ENCODE measurements around the gene HS1BP3.

HS1BP3 gene

DNA sequence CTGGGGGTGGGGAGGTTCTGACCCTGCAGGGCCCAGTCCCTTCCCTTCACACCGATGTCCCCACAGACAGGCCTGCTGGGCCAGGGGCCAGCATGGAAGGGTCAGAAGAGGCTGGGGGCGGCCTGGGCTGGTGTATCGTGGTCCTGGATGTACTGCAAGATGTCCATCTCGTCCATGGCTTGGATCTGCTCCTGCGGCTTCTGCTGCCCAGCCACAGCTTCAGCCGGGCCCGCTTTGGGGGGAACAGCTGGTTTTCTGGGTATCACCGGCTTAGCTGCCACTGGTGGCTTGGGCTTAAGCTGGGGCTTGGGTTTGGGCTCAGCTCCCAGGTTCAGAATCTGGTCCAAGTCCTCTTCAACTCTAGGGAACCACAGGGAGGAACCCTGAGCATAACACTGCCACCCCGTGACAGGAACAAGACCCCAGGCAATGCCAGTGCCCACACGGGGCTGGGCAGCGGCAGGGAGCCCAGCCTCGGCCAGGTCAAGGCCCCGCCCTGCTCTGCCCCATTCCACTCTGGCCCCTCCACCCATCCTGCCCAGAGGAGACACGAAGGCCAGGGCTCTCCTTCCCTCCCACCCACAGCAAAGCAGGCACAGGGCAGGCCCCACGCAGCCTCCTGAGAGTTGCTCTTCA, 31.9 kb downstream of the HS1BP3 start:
- no peak for DNase-seq (ENCODE audit: low read depth in 2 of 2)

DNA sequence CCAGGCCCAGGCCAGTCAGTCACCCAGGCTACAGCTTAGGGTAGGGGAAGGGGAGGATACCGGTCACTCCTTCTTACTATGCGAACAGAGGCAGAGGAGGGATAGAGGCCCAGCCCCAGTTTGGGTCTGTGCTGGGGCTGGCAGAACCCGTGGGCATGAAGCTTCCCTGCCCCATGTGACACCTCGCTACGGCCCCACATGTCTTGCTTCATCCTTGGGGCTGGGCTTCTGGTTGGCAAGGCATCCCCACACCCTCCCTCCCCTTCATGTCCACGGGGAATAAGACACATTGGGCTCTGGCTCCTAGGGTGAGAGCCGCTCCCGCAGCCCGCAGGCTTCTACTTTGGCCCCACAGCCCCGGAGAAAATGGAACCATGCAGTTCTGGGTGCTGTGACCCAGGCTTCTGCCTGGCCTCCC, 32.4 kb downstream of the HS1BP3 start:
- DNase-seq (ENCODE audit: low read depth in 2 of 2), result no peak

DNA sequence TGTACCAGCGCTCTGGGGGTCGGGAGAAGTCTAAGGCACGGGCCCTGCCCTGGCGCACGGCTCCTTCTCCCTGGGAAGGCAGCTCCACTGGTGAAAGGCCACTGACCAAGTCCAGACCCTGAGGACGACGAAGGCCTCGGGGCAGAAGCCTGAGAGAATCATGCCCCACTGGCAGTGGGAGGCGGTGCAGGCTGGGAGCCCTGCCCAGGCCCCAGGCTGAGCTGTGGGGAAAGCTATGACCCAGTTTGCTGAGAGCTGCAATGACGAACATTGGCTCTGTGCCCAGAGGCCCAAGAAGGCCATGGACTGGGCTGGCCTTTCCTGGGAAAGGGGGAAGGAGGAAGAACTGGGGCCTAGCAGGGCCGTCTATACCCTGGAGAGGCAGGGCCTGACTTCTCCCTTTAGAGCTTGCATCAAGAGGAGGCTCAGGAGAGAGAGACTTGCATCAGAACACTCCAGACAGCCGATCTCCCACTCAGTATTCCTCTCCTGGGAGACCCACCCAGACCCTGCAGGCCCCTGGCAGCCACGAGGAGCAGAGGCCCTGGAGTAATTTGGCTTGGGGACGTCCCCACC, 32.9 kb downstream of the HS1BP3 start:
- no peak for DNase-seq (ENCODE audit: low read depth in 2 of 2)

DNA sequence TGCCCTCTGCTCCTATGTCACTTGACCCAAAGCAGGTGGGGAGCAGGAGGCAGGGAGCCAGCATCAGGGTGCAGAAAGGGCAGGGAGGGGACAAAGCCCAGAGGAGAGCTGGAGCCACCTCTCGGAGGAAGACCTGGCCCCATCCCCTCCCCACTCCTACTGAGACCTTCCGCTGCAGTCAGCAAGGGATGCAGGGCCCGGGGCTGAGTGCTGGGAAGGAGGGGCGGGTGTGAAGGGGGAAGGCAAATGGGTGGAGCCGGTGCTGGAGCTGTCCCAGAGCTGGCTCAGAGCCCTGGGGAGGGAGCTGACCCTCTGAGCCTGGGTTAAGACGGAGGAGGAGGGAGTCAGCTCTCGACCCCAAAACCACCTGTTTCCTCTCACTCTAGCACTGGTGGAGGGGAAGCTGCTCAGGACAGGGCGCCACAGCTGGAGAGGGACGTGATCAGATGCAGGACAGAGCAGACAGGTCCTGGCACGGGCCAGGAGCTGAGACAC, 33.8 kb downstream of the HS1BP3 start:
- no peak for DNase-seq (ENCODE audit: low read depth in 2 of 2)

DNA sequence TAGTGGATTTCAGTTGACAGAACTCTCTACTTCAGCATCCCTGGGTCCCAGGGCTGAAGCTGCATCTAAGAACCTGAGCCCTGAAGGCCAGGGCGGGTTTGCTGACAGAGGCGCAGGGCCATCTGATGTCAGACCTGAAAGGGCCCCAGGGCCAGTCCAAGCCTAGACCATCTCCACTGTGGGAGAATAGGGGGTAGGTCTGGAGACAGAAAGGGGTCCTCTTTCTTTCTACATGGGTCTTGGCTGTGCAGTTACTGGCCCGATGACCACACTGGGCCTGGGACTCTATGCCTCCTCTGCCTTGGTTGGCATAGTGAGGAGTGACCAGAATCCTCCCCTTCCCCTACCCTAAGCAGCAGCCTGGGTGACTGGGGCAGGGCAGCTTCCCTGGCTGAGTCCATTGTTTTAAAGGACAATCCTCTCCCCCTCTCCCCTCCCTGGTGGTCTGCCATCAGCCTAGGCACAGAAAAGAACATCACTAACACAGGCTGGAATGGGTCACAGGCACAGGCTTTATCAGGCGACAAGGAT, 34.5 kb downstream of the HS1BP3 start:
- DNase-seq (ENCODE audit: low read depth in 2 of 2), result no peak

DNA sequence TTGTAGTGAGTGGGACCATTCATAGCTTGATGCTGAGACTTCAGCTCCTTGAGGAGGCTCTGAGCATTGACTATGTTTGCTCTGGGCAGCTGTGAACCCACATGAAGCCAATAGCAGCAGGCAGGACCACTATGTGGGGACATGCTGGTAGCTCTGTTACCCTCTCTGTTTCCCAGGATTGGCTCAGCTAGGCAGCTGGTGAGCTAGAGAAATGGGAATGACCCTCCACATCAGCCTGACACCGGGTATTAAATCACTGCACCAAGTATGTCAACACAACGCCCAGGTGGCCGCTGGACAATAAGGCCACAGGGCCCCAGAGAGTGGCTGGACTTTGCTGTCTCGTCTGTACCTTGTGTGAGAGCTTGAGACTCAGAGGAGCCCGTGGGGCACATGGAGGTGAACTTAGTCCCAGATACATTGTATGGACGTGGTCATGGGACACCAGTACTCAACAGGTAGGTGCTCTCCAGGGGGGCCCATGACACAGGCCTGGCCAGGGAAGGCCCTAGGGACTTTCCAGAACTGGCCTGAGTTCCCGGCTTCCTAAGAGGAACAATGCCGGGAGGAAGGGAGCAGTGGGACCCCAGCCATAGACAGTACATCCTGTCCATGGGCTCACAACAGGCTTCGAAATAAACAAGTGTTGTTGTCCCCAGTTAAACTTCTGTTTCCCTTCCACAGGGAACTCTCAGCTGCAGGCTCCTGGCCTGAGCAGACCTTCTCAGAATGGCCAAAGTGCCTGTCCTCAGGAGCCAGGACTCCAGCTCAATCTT, 35.2 kb downstream of the HS1BP3 start:
- no peak for DNase-seq (ENCODE audit: low read depth in 2 of 2)

DNA sequence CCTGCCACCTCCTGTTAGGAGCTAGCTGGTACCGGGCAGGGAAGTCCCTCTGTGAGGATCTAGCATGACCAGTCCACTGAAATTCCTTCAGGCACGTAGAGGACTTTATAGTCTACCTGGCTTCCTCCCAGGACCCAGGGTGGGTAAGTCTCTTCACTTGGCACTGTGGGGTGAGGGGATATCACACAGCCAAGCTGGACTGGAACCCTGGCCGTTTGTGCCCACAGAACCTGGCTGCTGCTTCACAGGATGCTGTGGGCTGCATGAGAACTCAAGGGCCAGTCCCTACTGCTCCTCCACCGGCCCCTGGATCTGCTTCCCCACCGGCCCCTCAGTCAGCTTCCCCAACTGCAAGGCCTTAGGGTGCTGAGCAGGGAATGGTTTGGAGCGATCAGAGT, 35.8 kb downstream of the HS1BP3 start:
- DNase-seq (ENCODE audit: low read depth in 2 of 2), result no peak

DNA sequence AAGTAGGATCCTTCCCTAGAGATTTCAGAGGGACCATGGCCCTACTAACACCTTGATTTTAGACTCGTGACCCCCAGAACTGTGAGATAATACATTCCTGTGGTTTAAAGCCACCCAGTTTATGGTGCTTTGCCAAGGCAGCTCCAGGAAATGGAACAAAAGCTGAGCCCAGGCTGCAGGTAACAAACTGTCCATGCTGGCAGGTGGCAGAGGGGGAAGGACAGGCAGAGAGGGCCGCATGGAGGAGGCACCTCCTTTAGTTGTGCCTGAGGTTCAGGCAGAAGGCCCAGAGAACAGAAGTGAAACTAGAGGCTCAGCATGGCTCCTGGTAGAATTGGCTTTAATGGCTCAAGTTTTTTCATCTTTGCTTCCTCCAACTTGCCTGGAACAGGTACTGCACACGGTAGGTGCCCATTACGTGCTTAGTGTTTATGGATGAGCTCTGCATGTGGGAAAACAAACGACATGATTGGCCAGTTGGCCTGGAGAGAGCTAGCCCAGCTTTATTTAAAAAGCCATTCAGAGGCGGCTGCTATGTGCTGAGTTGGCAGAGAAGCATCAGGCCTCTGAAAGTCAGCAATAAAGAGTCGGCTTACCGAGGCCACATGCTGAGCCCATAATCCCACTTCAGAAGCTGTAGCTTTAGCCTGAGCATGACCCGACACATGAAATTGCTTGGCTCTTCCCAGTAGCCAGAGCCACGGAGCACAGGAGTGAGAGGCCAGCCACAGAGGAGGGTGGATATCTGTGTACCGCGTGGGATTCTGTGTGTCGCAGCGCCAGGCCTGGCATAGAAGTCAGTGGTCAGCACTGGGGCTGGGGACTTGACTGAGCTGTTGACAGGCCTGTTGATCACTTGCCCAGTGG, 36.5 kb downstream of the HS1BP3 start:
- no peak for DNase-seq (ENCODE audit: low read depth in 2 of 2)

DNA sequence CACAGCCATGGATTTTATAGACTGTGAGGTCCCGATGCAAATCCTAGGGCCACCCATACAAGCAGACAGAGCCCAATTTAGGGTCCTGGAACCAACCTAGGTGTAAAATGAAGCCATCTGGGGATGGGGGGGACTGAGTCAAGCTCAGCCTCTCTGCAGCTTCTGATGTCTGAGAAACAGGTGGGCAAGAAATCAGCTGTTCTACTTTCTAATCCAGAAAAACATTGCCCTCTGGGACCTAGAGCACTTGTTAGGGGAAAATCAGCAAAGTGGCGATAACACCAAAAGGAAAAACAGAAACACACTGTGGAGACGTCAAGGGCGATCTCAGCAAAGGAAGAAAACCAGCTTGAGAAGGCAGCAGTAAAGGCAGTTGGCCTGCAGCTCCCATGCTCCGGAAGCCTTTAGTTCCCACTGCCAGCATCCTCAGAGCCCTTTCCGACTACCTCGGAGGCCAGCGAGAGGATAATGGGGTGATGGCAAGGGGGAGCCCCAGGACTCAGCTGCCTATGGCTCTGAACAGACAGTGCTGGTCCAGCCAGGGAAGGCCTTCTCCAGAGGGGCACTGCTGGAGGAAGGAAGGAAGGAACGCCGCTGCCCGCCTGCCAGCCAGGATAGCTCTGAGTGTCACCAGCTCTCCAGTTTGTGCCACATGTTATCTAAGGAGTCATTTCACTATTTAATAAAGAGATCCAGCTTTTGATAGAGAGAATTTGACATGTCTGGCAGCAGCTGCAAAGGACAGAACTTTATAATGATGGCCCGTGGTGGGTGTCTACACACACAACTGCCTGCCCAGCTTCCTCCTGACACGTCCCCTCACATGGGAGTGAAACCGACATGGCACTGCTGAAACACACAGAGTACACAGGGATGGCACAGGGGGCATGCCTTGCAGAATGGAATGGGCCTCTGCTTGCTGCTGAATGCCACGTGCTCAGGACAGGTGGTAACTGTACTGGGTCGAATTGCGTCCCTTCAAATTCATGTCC, 37.7 kb downstream of the HS1BP3 start:
- no peak for DNase-seq (ENCODE audit: low read depth in 2 of 2)

DNA sequence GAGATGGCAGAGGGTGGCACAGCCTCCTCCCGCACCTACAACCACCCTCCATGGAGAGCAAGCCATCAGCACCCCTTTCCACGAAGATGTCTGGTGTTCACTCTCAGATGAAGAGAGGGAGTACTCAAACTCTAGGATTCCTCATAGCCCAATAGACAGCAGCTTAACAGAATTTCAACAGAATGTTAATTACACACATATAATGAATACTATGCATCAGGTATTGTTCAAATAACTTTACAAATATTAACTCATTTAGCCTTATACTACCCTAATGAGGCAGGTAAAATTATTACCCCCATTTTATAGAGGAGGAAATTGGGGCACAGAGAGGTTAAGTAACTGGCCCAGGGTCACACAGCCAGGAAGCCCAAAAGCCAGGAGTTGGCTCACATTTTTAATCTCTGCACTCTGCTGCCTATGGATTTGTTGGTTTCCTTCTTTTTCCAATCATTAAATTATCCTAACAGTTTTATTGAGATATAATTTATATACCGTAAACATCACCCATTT, 39.0 kb downstream of the HS1BP3 start:
- DNase-seq (ENCODE audit: low read depth in 2 of 2), result no peak

DNA sequence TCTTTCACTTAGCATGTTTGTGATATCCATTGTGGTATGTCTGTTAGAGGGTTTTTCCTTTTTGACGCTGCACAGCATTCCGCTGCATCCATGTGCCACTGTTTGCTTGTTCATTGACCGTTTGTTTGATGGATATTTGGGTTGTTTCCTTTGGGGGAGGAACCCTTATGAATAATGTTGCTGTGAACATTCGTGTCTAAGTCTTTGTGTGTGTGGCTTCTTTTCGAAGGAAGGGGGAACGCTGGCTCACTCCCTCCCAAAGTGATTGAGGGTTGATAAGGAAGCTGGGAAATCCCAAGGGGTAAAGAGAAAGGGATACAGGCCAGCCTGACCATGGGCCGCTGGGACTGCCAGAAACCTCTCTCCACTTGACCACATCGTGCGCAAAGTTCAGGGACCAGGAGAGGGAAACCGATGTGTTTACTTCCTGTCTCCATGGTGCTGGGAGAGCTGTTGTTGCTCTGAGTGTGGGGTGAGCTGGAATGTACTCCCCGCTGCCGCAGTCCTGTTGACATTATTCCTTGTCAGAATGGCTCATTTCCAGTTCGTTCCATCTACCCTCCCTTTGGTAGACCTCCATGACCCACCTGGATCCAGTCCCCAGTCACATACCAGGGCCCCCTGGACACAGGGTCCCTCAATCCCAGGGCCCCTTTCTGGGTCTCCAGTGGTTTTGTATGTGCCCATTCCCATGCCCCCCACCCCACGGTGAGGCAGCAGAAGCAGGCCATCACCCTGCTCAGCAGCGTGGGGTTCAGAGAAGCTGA, 39.6 kb downstream of the HS1BP3 start:
- no peak for DNase-seq (ENCODE audit: low read depth in 2 of 2)

DNA sequence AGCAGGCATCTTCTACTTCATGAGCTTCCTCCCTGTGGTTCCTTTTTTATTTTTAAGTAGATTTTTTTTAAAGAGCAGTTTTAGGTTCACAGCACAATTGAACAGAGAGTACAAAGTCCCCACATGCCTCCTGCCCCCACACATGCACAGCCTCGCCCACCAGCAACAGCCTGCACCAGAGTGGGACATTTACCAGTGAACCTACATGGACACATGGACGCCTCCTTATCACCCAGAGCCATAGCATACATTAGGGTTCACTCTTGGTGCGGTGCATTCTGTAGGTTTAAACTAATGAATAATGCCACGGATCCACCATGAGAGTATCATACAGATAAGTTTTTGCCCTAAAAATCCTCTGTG, 40.9 kb downstream of the HS1BP3 start:
- no peak for DNase-seq (ENCODE audit: low read depth in 2 of 2)

DNA sequence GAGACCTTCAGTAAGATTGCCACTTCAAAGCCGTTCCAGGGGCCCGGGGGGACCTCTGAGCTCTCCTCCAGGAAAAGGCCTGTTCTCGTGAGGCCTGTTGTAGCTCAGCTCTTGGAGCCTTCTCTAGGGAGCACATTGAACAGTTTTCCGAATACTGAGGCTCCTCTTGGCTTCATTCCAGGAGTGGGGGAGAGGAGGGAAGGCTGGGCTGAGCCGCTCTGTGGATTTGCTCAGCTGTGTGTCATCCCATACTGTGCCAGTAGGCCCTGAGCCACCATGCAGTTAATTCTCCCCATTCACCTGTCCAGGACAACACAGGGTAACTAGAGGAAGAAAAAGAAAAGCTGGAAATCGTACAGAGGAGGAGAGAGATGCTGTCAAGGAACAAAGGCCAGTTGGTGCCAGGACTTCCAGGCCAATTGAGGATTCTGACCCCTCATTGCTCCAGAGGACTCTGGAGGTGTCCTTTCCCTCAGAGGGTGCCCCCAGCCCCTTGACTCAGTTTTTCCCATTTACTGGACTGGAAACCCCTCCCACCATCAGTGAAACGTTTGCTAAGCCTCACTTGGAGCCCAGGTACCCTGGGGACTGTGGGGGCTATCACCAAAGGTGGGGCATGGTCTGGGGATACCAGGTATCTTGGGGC, 41.4 kb downstream of the HS1BP3 start:
- no peak for DNase-seq (ENCODE audit: low read depth in 2 of 2)

DNA sequence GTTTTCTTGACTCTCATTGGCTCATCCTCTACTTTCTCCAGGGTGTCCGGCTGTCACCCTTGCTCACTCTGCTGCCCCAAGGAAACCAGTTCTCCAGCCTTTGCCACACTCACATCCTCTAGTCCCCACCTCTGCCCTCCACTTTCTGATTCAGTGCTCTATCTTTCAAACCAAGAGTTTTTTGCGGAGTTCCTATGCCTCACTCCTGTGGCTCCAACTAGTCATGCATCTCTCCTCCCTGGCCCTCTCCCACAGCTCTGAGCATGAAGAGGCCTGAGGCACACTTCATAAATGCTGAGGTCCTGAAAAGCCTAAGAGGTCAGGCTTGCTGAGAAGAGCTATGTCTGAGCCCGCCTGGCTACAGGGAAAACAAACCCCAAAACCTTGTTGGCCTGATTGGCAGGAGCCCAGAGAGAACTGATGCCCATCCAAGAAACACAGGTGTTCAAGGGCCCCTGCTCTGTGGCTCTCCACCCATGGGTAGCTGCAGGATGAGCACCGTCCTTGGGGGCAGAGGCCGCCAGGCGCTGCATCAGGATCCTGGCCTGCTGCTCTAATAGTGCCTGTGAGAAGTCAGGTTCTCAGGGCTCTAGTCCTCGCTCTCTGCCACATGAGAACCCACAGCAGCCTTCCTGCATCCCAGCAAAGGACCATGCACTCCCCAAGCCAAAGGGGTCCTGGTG, 42.1 kb downstream of the HS1BP3 start:
- DNase-seq (ENCODE audit: low read depth in 2 of 2), result no peak

DNA sequence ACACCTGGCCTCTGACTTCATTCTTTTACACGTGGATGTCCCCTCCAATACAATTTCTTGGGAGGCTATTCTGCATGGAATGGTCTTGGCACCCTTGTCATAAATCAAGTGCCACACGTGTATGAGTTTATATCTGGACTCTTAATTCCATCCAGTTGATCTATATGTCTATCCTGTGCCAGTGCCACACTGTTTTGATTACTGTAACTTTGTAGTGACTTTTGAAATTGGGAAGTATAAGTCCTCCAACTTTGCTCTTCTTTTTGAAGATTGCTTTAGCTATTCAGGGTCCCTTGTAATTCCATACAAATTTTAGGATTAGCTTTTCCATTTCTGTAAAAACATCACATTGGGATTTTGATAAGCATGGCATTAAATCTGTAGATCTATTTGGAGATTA, 43.5 kb downstream of the HS1BP3 start:
- DNase-seq (ENCODE audit: low read depth in 2 of 2), result no peak

DNA sequence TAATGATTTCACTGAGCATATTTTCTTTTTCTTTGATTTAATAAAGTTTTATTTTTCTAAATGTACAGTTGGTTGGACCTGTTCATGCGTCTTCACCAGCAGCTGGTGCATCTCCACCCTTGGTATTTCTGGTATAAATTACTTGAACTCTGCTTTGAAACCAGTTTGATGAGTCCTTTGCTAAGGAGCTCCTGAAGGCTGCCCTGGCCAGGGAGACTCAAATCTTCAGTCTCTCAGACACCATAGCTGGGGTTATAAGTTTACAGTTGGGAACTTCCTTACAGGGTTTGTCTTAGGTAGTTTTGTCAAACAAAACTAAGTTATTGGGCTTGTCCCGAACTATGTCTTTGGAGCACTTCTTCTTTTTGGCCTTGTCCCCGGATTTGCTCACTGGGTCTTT, 44.7 kb downstream of the HS1BP3 start:
- DNase-seq (ENCODE audit: low read depth in 2 of 2), result no peak

DNA sequence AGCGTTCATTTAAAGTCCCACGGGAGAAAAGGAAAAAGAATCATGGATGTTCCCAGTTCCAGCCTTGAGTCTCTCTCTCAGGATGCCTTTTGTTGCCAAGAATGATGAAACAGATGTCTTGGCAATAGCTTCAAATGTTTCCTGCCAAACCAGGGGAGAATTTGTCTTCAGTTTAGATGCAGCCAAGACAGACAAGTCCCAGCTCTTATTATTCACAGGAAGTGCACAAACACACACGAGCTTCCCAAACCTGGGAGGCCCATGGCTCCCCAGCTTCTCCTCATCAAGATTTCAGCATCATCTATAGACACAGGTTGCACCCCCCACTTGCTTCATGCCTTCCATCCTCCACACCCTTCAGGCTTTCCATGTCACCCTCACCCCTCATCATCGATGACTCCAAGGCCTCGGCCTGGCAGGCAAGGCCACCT, 45.9 kb downstream of the HS1BP3 start:
- no peak for DNase-seq (ENCODE audit: low read depth in 2 of 2)

DNA sequence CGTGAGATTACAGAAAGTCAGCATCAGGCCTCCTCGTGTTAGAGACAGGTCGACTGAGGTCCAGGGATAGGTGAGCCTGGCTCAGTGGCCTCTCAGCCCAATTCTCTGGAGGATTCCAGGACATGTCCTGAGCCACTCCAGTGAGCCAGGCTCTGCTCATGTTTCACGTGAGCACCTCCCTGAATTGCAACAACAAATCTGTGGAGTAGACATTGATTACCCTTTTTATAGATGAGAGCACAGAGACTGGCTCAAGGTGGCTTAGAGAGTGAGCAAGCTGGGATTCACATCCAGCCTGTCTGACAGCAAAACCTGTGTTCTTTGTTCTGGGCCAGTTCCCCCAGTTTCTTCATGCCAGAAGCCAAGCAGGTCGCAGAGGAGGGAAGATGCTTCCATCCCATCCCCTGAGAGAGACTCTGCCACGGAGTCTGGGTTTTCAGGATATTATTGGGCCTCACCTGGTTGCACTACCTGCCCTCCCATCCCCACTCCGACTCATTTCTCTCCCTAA, 46.4 kb downstream of the HS1BP3 start:
- DNase-seq (ENCODE audit: low read depth in 2 of 2), result no peak

Measured in stimulated activated CD4-positive, alpha-beta T cell treated with anti-CD3 and anti-CD28 coated beads, Interleukin-1b, Interleukin-23, amount 100 ng/mL, for 1 hour (primary cell).